KMS-11 (cell line): ENCODE results near the gene ARHGAP45.

Experiments
- H2AFZ ChIP-seq: fragments of 200-600 bp; sonication (generic); 2 replicates; pipeline ENCODE4 v1.6.1; 2016; ENCODE audit warnings: antibody characterized with exemption, mixed run types, low read depth
- H3K27ac ChIP-seq: fragments of 200-600 bp; sonication (generic); 2 replicates; pipeline ENCODE4 v1.6.1; 2016; ENCODE audit warnings: mild to moderate bottlenecking, mixed run types
- H3K27me3 ChIP-seq: fragments of 200-600 bp; sonication (generic); 2 replicates; pipeline ENCODE4 v1.6.1; 2017; ENCODE audit warnings: mild to moderate bottlenecking, low read depth, mixed run types, moderate library complexity; ENCODE audit not compliant: insufficient read depth
- H3K36me3 ChIP-seq: fragments of 200-600 bp; sonication (generic); 2 replicates; pipeline ENCODE4 v1.6.1; 2017; ENCODE audit warnings: mild to moderate bottlenecking, mixed run types; ENCODE audit not compliant: insufficient read depth
- H3K4me1 ChIP-seq: fragments of 200-600 bp; sonication (generic); 2 replicates; pipeline ENCODE4 v1.6.1; 2016; ENCODE audit warnings: mild to moderate bottlenecking, low read depth, mixed run types; ENCODE audit not compliant: poor library complexity, severe bottlenecking
- H3K4me2 ChIP-seq: fragments of 200-600 bp; sonication (generic); 2 replicates; pipeline ENCODE4 v1.7.0; 2016; ENCODE audit warnings: mild to moderate bottlenecking, mixed run types
- H3K4me3 ChIP-seq: fragments of 200-600 bp; sonication (generic); IDR thresholded peaks from 2 replicates; pipeline ENCODE4 v1.6.1; 2017; ENCODE audit warnings: low read depth, low read length, mixed read lengths; ENCODE audit not compliant: insufficient read depth
- H3K79me2 ChIP-seq: fragments of 200-600 bp; sonication (generic); 2 replicates; pipeline ENCODE4 v1.6.1; 2016; ENCODE audit warnings: low read depth, mixed run types; ENCODE audit not compliant: insufficient read depth
- H3K9ac ChIP-seq: fragments of 200-600 bp; sonication (generic); 2 replicates; pipeline ENCODE4 v1.6.1; 2016; ENCODE audit warnings: mild to moderate bottlenecking, mixed run types
- H4K20me1 ChIP-seq: fragments of 200-600 bp; sonication (generic); 2 replicates; pipeline ENCODE4 v1.6.1; 2016; ENCODE audit warnings: mild to moderate bottlenecking, mixed run types; ENCODE audit not compliant: insufficient read depth
- CTCF ChIP-seq: fragments of 200-600 bp; sonication (generic); conservative IDR thresholded peaks from 2 replicates; pipeline ENCODE4 v1.6.1; 2017; ENCODE audit warnings: low read depth, mild to moderate bottlenecking, antibody characterized with exemption, low read length, moderate library complexity, mixed read lengths

Gene ARHGAP45

DNA sequence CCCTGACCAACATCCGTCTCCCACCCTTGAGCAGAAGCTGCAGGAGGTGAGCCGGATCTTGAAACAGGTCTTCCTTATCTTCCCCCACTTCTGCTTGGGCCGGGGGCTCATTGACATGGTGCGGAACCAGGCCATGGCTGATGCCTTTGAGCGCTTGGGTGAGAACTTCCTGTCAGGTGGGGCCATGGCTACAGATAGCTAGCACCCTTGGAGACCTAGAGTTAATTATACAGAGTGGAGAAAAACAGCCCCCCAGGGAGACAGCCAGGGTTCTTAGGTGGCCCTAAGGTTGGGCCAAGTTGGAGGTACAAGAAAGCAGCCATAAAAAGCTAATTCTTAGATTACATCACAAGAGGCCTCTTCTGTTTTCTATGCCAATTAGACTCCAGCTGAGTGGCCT, 8.9 kb upstream of the ARHGAP45 start:
- no peaks in the 10 kb centered on the region for H3K27me3 ChIP-seq

GRCh38 chr19:1060689-1061088, 6.3 kb upstream of the ARHGAP45 start:
- no peaks in the 10 kb centered on the region for H3K4me1 ChIP-seq
- no peak overlapping the region for H2AFZ ChIP-seq
- H3K27ac ChIP-seq = no peak overlapping the region
- H3K79me2 ChIP-seq = no peaks in the 10 kb centered on the region
- no peak for TF ChIP-seq CTCF
- no peak overlapping the region for H3K9ac ChIP-seq
- no peaks in the 10 kb centered on the region for H4K20me1 ChIP-seq
- H3K36me3 ChIP-seq = no peaks in the 10 kb centered on the region
- H3K4me3 ChIP-seq = no peak overlapping the region
- H3K27me3 ChIP-seq = no peaks in the 10 kb centered on the region
- H3K4me2 ChIP-seq = no peak overlapping the region

More for the DNA sequence above, 8.9 kb upstream of the ARHGAP45 start:
- Histone ChIP-seq H3K4me1 (no peaks in the 10 kb centered on the region), H3K79me2 (no peaks in the 10 kb centered on the region), H3K36me3 (no peaks in the 10 kb centered on the region), H3K4me3 (no peak overlapping the region), H3K4me2 (no peak overlapping the region), H3K9ac (no peak overlapping the region), H4K20me1 (no peaks in the 10 kb centered on the region), H3K27ac (no peak overlapping the region), H2AFZ (no peak overlapping the region)
- no peak for TF ChIP-seq CTCF

- Histone ChIP-seq H4K20me1 (no peaks in the 10 kb centered on the region), H3K79me2 (no peaks in the 10 kb centered on the region), H3K4me3 (no peak overlapping the region), H3K4me2 (no peak overlapping the region), H3K4me1 (peaks cover 5% of the 10 kb centered on the region), H3K36me3 (no peaks in the 10 kb centered on the region), H2AFZ (no peak overlapping the region), H3K9ac (no peak overlapping the region), H3K27ac (no peak overlapping the region), H3K27me3 (no peaks in the 10 kb centered on the region)
- no peak for TF ChIP-seq CTCF
Measured at GRCh38 chr19:1061987-1062386, 5.0 kb upstream of the ARHGAP45 start.

- Histone ChIP-seq H3K27me3 (no peaks in the 10 kb centered on the region), H3K79me2 (no peaks in the 10 kb centered on the region), H3K4me1 (peaks cover 5% of the 10 kb centered on the region), H3K4me3 (no peak overlapping the region), H2AFZ (no peak overlapping the region), H3K27ac (no peak overlapping the region), H3K36me3 (no peaks in the 10 kb centered on the region), H3K4me2 (no peak overlapping the region), H3K9ac (no peak overlapping the region), H4K20me1 (no peaks in the 10 kb centered on the region)
- no peak for TF ChIP-seq CTCF
Measured at GRCh38 chr19:1062387-1063029, 4.5 kb upstream of the ARHGAP45 start.
